Calu3 (cell line): ENCODE measurements around the gene PPP1R16B. TPM values are rescaled to one million over a fixed set of nuclear protein-coding genes. Genes with fewer than 3 reads are reported as not detected.

Source experiments
- BruUV-seq: library from RNA; stranded (reverse); fragments of 400-500 nt; replicated peaks from 2 replicates; lab custom pipeline; 2021; lab: Mats Ljungman, UMichigan
- CTCF ChIA-PET: fragments of 300-600 bp; sonication (Branson Sonifier 250); formaldehyde crosslinking; loops from one replicate; lab custom pipeline; 2022; ENCODE audit warnings: antibody characterized with exemption; lab: Charles Lee
- DNase-seq: peaks from one replicate; pipeline ENCODE4 v3.0.0; 2022
- H3K27ac Mint-ChIP-seq: one replicate; pipeline ENCODE4 v1.8.0; 2022; ENCODE audit warnings: mixed read lengths; ENCODE audit not compliant: unreplicated experiment
- H3K27me3 Mint-ChIP-seq: one replicate; pipeline ENCODE4 v1.8.0; 2022; ENCODE audit warnings: mixed read lengths; ENCODE audit not compliant: unreplicated experiment
- H3K36me3 Mint-ChIP-seq: one replicate; pipeline ENCODE4 v1.8.0; 2022; ENCODE audit warnings: mild to moderate bottlenecking, moderate library complexity, mixed read lengths; ENCODE audit not compliant: insufficient read depth, unreplicated experiment
- H3K4me1 Mint-ChIP-seq: one replicate; pipeline ENCODE4 v1.8.0; 2022; ENCODE audit warnings: mild to moderate bottlenecking, low read depth, mixed read lengths; ENCODE audit not compliant: unreplicated experiment
- H3K4me3 Mint-ChIP-seq: one replicate; pipeline ENCODE4 v1.8.0; 2022; ENCODE audit warnings: mild to moderate bottlenecking, low read depth, moderate library complexity, mixed read lengths; ENCODE audit not compliant: unreplicated experiment
- H3K9me3 Mint-ChIP-seq: one replicate; pipeline ENCODE4 v1.8.0; 2022; ENCODE audit warnings: low read depth, mixed read lengths; ENCODE audit not compliant: unreplicated experiment
- intact Hi-C: fragments of 100-400 bp; cut with micrococcal nuclease; formaldehyde crosslinking; loops from one replicate; pipeline ENCODE4 v1.10.0; 2022; ENCODE audit not compliant: unreplicated experiment
- total RNA-seq: library from RNA; stranded (reverse); gene quantifications from 2 replicates; pipeline ENCODE4 v1.2.3, GENCODE V29; 2022
- TF ChIP-seq, protein P1 (sequence below): fragments of 200-600 bp; IDR thresholded peaks from one replicate; pipeline ENCODE4 v1.8.0; 2022; ENCODE audit warnings: antibody characterized with exemption; ENCODE audit not compliant: unreplicated experiment

The PPP1R16B gene
- total RNA-seq, 1 experiment from 2014 or later: not detected

- no TSS peak for BruUV-seq
- no peak overlapping the region for H3K4me3 Mint-ChIP-seq
- CTCF ChIA-PET: no interaction called here
- no peak for DNase-seq
- peaks cover 52% of the 10 kb centered on the region for H3K27me3 Mint-ChIP-seq
- TF ChIP-seq, protein P1, sequence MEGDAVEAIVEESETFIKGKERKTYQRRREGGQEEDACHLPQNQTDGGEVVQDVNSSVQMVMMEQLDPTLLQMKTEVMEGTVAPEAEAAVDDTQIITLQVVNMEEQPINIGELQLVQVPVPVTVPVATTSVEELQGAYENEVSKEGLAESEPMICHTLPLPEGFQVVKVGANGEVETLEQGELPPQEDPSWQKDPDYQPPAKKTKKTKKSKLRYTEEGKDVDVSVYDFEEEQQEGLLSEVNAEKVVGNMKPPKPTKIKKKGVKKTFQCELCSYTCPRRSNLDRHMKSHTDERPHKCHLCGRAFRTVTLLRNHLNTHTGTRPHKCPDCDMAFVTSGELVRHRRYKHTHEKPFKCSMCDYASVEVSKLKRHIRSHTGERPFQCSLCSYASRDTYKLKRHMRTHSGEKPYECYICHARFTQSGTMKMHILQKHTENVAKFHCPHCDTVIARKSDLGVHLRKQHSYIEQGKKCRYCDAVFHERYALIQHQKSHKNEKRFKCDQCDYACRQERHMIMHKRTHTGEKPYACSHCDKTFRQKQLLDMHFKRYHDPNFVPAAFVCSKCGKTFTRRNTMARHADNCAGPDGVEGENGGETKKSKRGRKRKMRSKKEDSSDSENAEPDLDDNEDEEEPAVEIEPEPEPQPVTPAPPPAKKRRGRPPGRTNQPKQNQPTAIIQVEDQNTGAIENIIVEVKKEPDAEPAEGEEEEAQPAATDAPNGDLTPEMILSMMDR: no peak
- peaks cover 8% of the 10 kb centered on the region for H3K36me3 Mint-ChIP-seq
- no peaks in the 10 kb centered on the region for H3K4me1 Mint-ChIP-seq
- intact Hi-C loops: no loop called here
- H3K9me3 Mint-ChIP-seq: no peaks in the 10 kb centered on the region
- H3K27ac Mint-ChIP-seq: no peak overlapping the region
These were observed 1.3 kb upstream of the PPP1R16B start for GRCh38 chr20:38804221-38804620.

- CTCF ChIA-PET: interaction anchor here (0.9 kb wide), 1 partner anchor 20 kb away, joined by 3 read pairs; no protein-coding TSS in a partner anchor
- intact Hi-C loops: no loop called here
- Mint-ChIP-seq H3K4me3 (peak overlapping the region; percentile 85), H3K9me3 (no peaks in the 10 kb centered on the region), H3K27ac (no peak overlapping the region), H3K36me3 (peaks cover 8% of the 10 kb centered on the region), H3K4me1 (no peaks in the 10 kb centered on the region), H3K27me3 (peaks cover 59% of the 10 kb centered on the region)
- BruUV-seq: no TSS peak
- TF ChIP-seq, protein P1: no peak
- no peak for DNase-seq
These were observed 605 bp upstream of the PPP1R16B start for GRCh38 chr20:38804682-38805501.

GRCh38 chr20:38805958-38806854, 709 bp downstream of the PPP1R16B start:
- TF ChIP-seq, protein P1: no peak
- CTCF ChIA-PET: interaction anchor here (0.9 kb wide), 1 partner anchor 19 kb away, joined by 3 read pairs; no protein-coding TSS in a partner anchor
- Mint-ChIP-seq H3K27ac (no peak overlapping the region), H3K27me3 (peaks cover 72% of the 10 kb centered on the region), H3K9me3 (no peaks in the 10 kb centered on the region), H3K4me1 (no peaks in the 10 kb centered on the region), H3K36me3 (peaks cover 8% of the 10 kb centered on the region), H3K4me3 (peak overlapping the region; percentile 85)
- BruUV-seq: no TSS peak
- intact Hi-C loops: no loop called here
- DNase-seq: peak; percentile 51

- Mint-ChIP-seq H3K9me3 (no peaks in the 10 kb centered on the region), H3K36me3 (peaks cover 8% of the 10 kb centered on the region), H3K4me1 (no peaks in the 10 kb centered on the region), H3K27ac (no peak overlapping the region), H3K4me3 (peak overlapping the region; percentile 85), H3K27me3 (peaks cover 81% of the 10 kb centered on the region)
- CTCF ChIA-PET: no interaction called here
- TF ChIP-seq, protein P1: no peak
- DNase-seq: no peak
- no TSS peak for BruUV-seq
- intact Hi-C loops: no loop called here
These were observed 1.6 kb downstream of the PPP1R16B start for GRCh38 chr20:38806855-38807655.
